Measurements from ENCODE around the gene SPAG9.
"Not testable (repeated sequence)": the region's sequence is repeated elsewhere in the genome, so short reads cannot be mapped to it uniquely, and the experiment has no call there.

The SPAG9 gene

GRCh38 chr17:51083981-51084380, 36.7 kb downstream of the SPAG9 start:
- no peak for DNase-seq

GRCh38 chr17:51083364-51083763, 37.3 kb downstream of the SPAG9 start:
- DNase-seq: not testable (repeated sequence)

GRCh38 chr17:51079049-51079448, 41.6 kb downstream of the SPAG9 start:
- no peak for DNase-seq

GRCh38 chr17:51078009-51078592, 42.6 kb downstream of the SPAG9 start:
- DNase-seq: no peak

GRCh38 chr17:51076821-51077220, 43.8 kb downstream of the SPAG9 start:
- no peak for DNase-seq

GRCh38 chr17:51071556-51071955, 49.1 kb downstream of the SPAG9 start:
- no peak for DNase-seq

- DNase-seq: no peak
These were observed 55.2 kb downstream of the SPAG9 start for GRCh38 chr17:51065466-51065865.

- no peak for DNase-seq
These were observed 56.5 kb downstream of the SPAG9 start for GRCh38 chr17:51064061-51064735.

- no peak for DNase-seq
These were observed 60.3 kb downstream of the SPAG9 start for GRCh38 chr17:51060396-51060795.

GRCh38 chr17:51059781-51060180, 60.9 kb downstream of the SPAG9 start:
- DNase-seq: no peak

GRCh38 chr17:51057534-51057933, 63.1 kb downstream of the SPAG9 start:
- DNase-seq: no peak

GRCh38 chr17:51056813-51057510, 63.7 kb downstream of the SPAG9 start:
- DNase-seq: peak; percentile 48

GRCh38 chr17:51054748-51055147, 65.9 kb downstream of the SPAG9 start:
- DNase-seq: no peak

GRCh38 chr17:51052235-51052634, 68.4 kb downstream of the SPAG9 start:
- no peak for DNase-seq

- DNase-seq: no peak
These were observed 70.2 kb downstream of the SPAG9 start for GRCh38 chr17:51050291-51051033.

GRCh38 chr17:51046514-51047384, 73.9 kb downstream of the SPAG9 start:
- no peak for DNase-seq

GRCh38 chr17:51046046-51046445, 74.6 kb downstream of the SPAG9 start:
- DNase-seq: no peak

GRCh38 chr17:51045621-51046020, 75.0 kb downstream of the SPAG9 start:
- DNase-seq: no peak

- DNase-seq: no peak
These were observed 75.7 kb downstream of the SPAG9 start for GRCh38 chr17:51044976-51045375.

- no peak for DNase-seq
These were observed 84.6 kb downstream of the SPAG9 start for GRCh38 chr17:51036084-51036483.

- DNase-seq: no peak
These were observed 85.2 kb downstream of the SPAG9 start for GRCh38 chr17:51035431-51035830.

- no peak for DNase-seq
These were observed 85.9 kb downstream of the SPAG9 start for GRCh38 chr17:51034800-51035199.

- DNase-seq: no peak
These were observed 87.8 kb downstream of the SPAG9 start for GRCh38 chr17:51032850-51033249.
